ENCODE data around the gene OR5K2.

OR5K2 gene

GRCh38 chr3:98525494-98525893 lies 28.0 kb downstream of the OR5K2 start:
- DNase-seq, result no peak

- no peak for DNase-seq
These were observed 31.2 kb downstream of the OR5K2 start for GRCh38 chr3:98528474-98529346.

GRCh38 chr3:98529856-98530459 lies 32.5 kb downstream of the OR5K2 start:
- no peak for DNase-seq

GRCh38 chr3:98530676-98531075 lies 33.2 kb downstream of the OR5K2 start:
- no peak for DNase-seq

GRCh38 chr3:98531622-98532274 lies 34.3 kb downstream of the OR5K2 start, which contains the start of gene GPR15:
GPR15 (plus strand) TSS chr3:98531978; CDS start chr3:98532034, 56 bp downstream.
- DNase-seq, result no peak

GRCh38 chr3:98532275-98532637 lies 34.8 kb downstream of the OR5K2 start:
- DNase-seq, result no peak

- DNase-seq, result no peak
These were observed 35.5 kb downstream of the OR5K2 start for GRCh38 chr3:98532709-98533571.

- no peak for DNase-seq
These were observed 36.7 kb downstream of the OR5K2 start for GRCh38 chr3:98534168-98534567.

GRCh38 chr3:98534734-98535133 lies 37.3 kb downstream of the OR5K2 start:
- DNase-seq, result no peak

GRCh38 chr3:98536456-98537017 lies 39.1 kb downstream of the OR5K2 start:
- DNase-seq, result no peak

- DNase-seq, result no peak
These were observed 42.9 kb downstream of the OR5K2 start for GRCh38 chr3:98540346-98540745.

- DNase-seq, result no peak
These were observed 44.2 kb downstream of the OR5K2 start for GRCh38 chr3:98541695-98542094.

GRCh38 chr3:98542623-98543022 lies 45.1 kb downstream of the OR5K2 start:
- DNase-seq, result no peak

- no peak for DNase-seq
These were observed 48.5 kb downstream of the OR5K2 start for GRCh38 chr3:98545940-98546339.

Data from stimulated activated CD4-positive, alpha-beta T cell treated with anti-CD3 and anti-CD28 coated beads, Interleukin-12 subunit alpha, Interleukin-12 subunit beta, amount 100 ng/mL, for 4 hours (primary cell).